Measurements from ENCODE around the gene RPL36A.

Gene RPL36A

DNA sequence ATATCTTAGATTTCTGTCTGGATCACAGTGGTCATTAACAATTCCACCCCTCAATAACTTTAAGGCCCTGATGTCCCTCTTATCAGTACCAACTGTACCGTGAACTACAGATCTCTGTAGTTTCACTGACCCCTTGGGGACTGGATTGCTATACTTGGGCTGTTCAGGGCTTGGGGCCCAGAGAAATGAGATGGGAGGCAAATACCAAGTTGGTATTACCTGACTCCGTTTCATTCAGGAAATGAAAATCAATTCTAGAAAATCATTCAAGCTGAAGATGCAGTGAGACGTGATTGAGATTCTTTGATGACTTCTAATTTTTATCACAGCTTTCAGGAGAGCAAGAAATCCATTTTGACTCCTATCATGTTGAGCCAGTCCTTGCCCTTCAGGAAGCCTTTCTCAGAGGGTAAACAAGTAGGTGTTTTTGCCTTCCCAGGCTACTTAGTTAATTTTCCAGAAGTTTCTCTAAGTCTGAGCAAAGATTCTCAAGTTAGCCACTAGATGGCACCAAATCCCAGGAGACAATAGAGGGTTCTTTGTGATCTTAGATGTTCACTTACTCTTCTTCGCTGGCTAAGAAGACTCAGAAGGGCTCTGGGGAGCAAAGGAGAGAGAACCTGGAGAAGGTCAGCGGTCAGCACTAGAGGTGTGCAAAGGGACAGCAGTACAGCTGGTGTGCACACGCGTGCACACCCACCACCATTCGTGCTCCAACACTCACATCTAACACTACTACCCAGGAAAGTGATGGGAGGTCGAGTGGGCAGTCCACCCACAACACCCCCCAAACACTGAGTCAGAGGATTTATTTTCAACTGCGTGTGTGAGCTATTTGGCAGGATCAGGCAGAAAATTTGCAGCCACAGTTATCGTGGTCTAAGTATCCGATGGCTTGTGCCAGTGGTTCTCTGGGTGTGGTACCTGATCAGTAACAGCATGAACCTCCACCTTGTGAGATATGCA, 24.7 kb downstream of the RPL36A start:
- TF ChIP-seq, protein P1, sequence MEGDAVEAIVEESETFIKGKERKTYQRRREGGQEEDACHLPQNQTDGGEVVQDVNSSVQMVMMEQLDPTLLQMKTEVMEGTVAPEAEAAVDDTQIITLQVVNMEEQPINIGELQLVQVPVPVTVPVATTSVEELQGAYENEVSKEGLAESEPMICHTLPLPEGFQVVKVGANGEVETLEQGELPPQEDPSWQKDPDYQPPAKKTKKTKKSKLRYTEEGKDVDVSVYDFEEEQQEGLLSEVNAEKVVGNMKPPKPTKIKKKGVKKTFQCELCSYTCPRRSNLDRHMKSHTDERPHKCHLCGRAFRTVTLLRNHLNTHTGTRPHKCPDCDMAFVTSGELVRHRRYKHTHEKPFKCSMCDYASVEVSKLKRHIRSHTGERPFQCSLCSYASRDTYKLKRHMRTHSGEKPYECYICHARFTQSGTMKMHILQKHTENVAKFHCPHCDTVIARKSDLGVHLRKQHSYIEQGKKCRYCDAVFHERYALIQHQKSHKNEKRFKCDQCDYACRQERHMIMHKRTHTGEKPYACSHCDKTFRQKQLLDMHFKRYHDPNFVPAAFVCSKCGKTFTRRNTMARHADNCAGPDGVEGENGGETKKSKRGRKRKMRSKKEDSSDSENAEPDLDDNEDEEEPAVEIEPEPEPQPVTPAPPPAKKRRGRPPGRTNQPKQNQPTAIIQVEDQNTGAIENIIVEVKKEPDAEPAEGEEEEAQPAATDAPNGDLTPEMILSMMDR (IDR thresholded peaks at IDR 0.05; ENCODE audit: control insufficient read depth, extremely low read depth, insufficient read depth), result peak; percentile 53
- H3K4me3 ChIP-seq (ENCODE audit: low read depth, low read length), result no peak overlapping the region
- no peak for DNase-seq (ENCODE audit: low read depth)

DNA sequence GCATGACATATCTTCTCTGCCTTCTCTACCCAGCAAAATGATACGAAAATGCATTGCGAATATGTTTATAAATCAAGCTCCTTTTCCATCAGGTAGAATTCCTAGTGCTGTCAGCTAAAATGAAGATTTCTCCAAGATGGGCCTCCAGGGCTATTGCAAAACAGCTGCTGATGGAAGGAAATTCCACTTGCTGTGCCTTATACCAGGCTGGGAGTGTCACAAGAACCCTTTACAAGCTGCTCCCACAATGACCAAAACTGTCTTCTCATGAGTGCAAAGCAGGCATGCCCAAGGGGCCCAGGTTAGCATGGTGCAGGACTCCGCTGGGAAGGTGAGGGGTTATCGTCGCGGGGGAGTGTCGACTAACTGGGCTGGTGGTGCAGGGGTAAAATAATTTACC, 25.9 kb downstream of the RPL36A start:
- H3K4me3 ChIP-seq (ENCODE audit: low read depth, low read length), result no peak overlapping the region
- TF ChIP-seq, protein P1 (IDR thresholded peaks at IDR 0.05; ENCODE audit: control insufficient read depth, extremely low read depth, insufficient read depth), result no peak
- DNase-seq (ENCODE audit: low read depth), result no peak

DNA sequence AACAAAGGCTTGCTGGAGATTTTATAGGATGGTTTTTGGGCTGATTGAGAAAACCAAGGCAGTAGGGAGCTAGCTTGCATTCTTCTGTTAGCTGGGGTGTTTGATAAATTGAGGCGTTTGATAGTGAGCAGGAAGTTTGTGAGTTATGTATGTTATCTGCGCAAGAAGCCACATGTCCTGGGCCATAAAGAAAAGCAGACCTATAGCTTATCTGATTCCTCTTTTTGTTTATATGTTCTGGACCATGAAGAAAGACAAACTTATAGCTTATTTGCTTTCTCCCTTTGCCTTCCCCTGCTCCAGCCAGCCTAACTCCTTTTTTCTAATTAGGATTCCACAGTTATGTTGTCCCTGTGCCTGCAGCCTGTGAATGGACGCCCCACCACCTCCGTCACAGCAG, 26.4 kb downstream of the RPL36A start:
- DNase-seq (ENCODE audit: low read depth), result no peak
- no peak overlapping the region for H3K4me3 ChIP-seq (ENCODE audit: low read depth, low read length)
- TF ChIP-seq, protein P1 (IDR thresholded peaks at IDR 0.05; ENCODE audit: control insufficient read depth, extremely low read depth, insufficient read depth), result no peak

DNA sequence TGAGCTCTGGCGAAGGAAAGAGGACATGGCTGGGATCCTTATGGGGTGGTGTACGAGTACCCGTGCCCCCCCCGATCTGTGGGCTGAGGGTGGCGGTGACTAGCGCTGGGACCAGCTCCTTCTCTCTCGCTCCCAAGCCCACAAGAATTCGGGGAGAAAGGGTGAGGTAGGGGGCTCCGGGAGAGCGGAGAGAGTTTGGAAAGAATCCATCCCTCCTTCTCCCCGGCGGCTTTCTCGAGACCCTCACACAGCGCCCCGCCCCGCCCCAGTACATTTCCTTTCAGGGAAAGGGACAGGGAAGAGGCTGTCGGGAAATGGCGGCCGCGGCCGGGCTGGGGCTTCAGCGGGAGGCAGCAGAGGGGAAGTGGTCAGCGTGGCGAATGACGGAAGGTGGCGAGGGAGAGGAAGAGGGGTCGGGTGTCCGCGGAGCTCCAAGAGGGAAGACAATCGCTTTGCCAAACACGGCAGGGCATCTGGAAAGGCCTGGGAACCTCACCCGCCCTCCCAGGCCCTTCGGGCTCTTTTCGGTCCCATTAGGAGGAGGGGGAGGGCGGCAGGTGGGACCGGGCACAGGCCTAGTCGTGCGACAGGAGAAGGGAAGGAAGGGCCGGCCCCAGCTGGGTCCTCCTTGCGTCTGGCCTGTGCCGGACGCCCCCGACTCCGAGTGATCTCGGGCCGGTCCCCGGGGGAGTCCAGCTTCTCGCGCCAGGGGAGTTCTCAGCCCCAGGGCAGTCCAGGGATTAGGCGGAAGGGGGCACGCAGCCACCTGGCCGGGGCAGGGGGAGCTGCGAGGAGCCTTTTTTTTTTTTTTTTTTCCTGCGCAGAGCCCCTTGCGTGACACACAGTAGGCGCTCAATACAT, 27.4 kb downstream of the RPL36A start:
- no peak for DNase-seq (ENCODE audit: low read depth)
- no peak overlapping the region for H3K4me3 ChIP-seq (ENCODE audit: low read depth, low read length)

DNA sequence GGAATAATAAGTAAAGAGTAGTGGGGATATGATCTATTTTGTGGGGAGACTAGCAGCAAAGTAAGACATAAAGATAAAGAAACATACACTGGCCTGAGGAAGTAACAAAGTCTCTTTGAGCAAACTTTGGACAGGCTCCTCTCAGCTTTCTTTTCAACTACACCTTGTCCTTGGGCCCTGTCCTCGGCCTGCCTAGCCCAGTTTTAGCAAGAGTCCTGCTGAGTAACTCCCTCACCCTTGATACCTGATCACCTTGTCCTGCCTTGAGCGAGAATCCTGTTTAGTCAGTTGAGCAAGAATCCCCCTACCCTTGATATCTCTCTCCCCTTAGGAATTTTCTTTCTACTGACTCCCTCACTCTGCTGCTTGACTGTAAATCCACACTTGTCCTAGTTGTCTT, 28.7 kb downstream of the RPL36A start:
- no peak overlapping the region for H3K4me3 ChIP-seq (ENCODE audit: low read depth, low read length)
- TF ChIP-seq, protein P1 (IDR thresholded peaks at IDR 0.05; ENCODE audit: control insufficient read depth, extremely low read depth, insufficient read depth), result no peak
- DNase-seq (ENCODE audit: low read depth), result no peak

More for the DNA sequence above, 27.4 kb downstream of the RPL36A start:
- TF ChIP-seq, protein P1 (IDR thresholded peaks at IDR 0.05; ENCODE audit: control insufficient read depth, extremely low read depth, insufficient read depth), result no peak

DNA sequence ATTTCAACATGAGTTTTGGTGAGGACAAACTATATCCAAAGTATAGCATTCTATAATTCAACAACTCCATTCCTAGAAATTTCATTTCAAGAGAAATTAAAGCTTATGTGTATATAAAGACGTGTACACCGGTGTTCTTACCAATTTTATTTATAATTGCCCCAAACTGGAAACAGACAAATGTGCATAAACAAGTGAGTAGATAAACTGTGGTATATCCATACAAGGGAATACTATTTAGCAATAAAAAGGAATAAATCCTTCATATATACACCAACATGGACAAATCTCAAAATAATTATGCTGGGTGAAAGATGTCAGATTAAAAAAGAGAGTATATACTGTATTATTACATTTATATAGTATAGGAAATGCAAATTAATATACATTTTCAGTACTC, 37.1 kb downstream of the RPL36A start:
- DNase-seq (ENCODE audit: low read depth), result no peak
- TF ChIP-seq, protein P1 (IDR thresholded peaks at IDR 0.05; ENCODE audit: control insufficient read depth, extremely low read depth, insufficient read depth), result no peak
- no peak overlapping the region for H3K4me3 ChIP-seq (ENCODE audit: low read depth, low read length)
